HG02588 (cell line): ENCODE data around the gene SMCP.

ENCODE experiments used
- ATAC-seq: cut with Tn5 transposase; IDR thresholded peaks from one replicate; pipeline ENCODE4 v1.9.1; 2021; ENCODE audit warnings: mild to moderate bottlenecking, moderate library complexity; ENCODE audit not compliant: unreplicated experiment

SMCP gene

DNA sequence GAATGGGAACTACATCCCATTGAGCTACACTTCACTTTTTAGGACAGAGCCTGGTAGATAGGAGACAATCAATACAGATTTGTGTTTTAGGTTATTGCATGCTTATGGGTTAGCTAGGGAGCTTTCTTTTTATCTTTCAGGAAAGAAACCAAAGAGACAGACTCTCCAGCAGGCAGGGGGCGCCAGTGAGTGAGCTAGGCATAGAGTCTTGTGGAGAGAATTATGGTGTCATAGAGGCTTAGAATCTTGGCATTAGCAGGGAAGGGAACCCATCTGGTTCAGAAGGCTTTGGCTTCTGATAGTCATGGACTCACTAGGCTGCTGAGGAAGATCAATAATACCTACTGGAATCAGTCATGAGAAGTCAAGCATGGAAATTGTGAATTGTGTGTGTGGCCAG, at the start of gene SMCP:
SMCP (plus strand) TSS at position 281 of the 400 bp plus-strand sequence. CDS start 6,101 bp downstream, outside the sequence.
- no peak for ATAC-seq

GRCh38 chr1:152836870-152837269, 41.3 kb upstream of the SMCP start:
- no peak for ATAC-seq

- ATAC-seq = no peak
These were observed 35.6 kb upstream of the SMCP start, which contains the start of gene LCE6A for GRCh38 chr1:152842556-152842955. TSS of gene LCE6A (plus strand) at chr1:152842856. CDS start at chr1:152843521, 665 bp downstream.

- no peak for ATAC-seq
These were observed 22.5 kb upstream of the SMCP start for GRCh38 chr1:152855661-152856060.

- no peak for ATAC-seq
These were observed 20.1 kb upstream of the SMCP start for GRCh38 chr1:152858062-152858461.

DNA sequence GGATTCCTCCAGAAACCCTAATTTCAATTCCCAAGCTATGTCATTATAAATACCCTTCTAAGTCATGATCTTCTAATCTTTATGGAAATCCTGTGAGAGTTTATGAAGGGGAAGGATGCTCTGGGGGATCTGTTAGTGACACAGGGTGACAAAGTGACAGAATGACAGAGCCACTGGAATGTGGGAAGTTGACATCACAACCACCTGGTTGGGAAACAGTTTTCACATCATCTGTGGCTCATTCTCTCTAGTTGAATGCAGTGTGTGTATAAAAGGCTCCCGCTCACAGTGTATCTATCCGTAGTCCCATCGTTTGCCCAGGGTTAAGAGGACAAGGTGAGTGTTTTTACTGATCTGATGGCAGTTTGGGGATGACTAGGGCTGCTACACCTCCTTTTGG, 18.4 kb upstream of the SMCP start, which contains the start of gene LCE7A:
LCE7A (plus strand) TSS at position 301 of the 400 bp plus-strand sequence. CDS start 702 bp downstream, outside the sequence.
- no peak for ATAC-seq

GRCh38 chr1:152860129-152860528, 18.0 kb upstream of the SMCP start:
- no peak for ATAC-seq

DNA sequence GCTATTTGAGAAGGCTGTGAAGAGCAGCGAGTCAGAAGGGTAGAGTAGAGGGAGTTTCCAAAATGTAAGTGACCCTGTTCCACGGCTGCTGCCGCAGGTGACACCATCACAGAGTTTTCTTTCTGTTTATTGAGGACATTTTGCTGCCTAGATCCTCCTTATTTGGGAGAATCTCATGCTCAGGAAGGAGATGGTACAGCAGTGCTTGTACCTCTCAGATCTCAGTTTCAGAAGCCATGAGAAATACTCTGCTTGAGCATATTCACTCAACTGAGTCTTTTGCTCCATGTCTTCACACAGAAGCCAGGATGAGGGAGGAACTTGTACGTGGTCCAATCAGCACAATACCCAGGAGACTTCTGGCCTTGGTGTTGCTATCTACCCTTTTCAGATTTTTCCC, 16.7 kb upstream of the SMCP start:
- ATAC-seq = no peak

GRCh38 chr1:152864443-152864842, 13.7 kb upstream of the SMCP start:
- no peak for ATAC-seq

GRCh38 chr1:152866321-152866720, 11.8 kb upstream of the SMCP start:
- ATAC-seq = no peak

GRCh38 chr1:152869808-152870419, 8.2 kb upstream of the SMCP start:
- ATAC-seq = no peak

GRCh38 chr1:152870831-152871730, 7.0 kb upstream of the SMCP start:
- ATAC-seq = no peak

- no peak for ATAC-seq
These were observed 6.4 kb upstream of the SMCP start for GRCh38 chr1:152871731-152872126.

GRCh38 chr1:152873495-152873894, 4.6 kb upstream of the SMCP start:
- ATAC-seq = no peak

- ATAC-seq = no peak
These were observed 1.3 kb upstream of the SMCP start for GRCh38 chr1:152876827-152877226.

DNA sequence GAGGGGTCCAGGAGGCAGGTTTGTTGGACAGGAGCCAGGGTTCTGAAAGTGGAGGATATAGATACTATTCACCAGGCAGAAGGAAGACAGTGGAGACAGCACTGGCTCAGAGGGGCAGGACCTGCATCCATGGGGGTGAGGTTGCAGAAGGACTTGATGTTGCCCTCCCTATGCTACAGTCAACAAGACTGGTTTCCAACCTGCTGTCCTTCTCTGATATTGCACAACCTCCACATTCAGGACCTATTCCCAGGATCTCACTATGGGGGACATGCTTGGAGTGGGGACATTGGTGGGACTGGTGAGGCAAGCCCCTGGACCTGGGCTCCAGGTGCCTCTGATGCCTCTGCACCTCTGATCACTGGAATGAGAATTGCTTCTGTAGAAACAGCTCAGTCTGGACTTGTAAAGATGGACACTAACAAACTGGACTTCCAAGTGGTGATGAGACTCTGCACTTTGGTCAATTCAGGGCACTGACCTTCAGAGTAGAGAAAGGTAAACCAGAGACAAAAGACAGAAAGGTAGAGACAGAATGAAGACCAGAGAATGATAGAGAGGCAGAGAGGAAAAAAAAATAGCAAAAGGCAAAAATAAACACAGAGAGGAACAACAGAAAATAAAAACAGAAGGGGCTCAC, 1.6 kb downstream of the SMCP start:
- no peak for ATAC-seq

DNA sequence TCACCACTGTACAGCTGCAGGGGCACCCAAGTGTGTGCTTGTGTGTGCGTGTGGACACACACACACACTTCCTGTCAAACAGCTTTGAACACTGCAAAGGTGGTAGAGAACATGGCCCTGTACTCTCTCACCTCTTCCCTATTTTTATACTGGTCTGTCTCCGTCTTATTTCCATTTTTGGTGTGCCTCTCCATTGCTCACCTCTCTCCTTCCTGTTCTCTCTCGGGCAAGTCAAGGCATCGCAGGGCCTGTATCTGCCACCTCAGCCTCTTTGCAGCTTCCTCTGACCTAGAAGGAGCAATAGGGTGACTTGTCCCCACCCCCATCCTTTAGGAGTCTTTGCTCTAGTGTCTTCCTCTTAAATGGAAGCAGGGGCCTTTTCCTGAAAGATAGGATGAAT, 2.2 kb downstream of the SMCP start:
- no peak for ATAC-seq

- no peak for ATAC-seq
These were observed 2.8 kb downstream of the SMCP start for GRCh38 chr1:152880907-152881306.

GRCh38 chr1:152884085-152884484, 6.0 kb downstream of the SMCP start:
- ATAC-seq = no peak

GRCh38 chr1:152884506-152884905, 6.4 kb downstream of the SMCP start:
- ATAC-seq = no peak

DNA sequence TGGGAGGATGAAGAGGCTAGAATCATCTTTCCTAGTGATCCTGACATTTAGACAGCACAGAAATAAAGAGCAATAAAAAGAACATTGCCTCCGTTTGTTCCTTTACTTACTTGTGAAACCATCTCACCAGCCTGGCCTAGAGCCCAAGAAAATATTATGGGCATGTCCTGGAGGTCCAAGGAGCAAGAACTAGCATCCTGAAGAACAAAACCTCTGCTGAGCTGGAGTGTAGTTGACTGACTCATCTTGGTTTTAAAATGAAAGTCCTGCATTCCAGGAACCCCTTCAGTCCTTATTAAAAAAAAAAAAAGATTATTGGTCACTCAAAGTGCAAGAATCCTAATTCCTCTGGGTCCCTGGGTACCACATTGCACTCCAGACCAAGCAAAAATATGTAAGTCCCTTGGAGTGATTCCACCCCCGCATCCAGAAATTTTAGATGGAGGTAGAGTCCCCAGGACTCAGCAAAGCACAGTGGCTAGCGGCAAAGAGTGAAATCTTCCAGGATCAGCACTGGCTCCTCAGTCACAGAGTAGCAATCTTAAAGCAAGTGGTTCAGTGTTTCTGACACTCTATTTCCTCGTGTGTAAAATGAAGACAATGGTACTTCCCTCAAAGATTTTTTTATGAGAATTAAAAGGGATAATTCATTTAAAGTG, 7.0 kb downstream of the SMCP start:
- no peak for ATAC-seq
